ENCODE measurements around the gene CAD.
"Not testable (repeated sequence)": the region's sequence is repeated elsewhere in the genome, so short reads cannot be mapped to it uniquely, and the experiment has no call there.

CAD gene

GRCh38 chr2:27272537-27273522 is 55.7 kb downstream of the CAD start:
- H3K9me3 ChIP-seq (ENCODE audit: low read length); H3K4me1 ChIP-seq (ENCODE audit: insufficient read depth, low read length); H2AFZ ChIP-seq (ENCODE audit: low read depth, low read length); H3K4me3 ChIP-seq (ENCODE audit: low read length); H3K36me3 ChIP-seq (ENCODE audit: insufficient read depth, low read length): not testable (repeated sequence)
- H3K27me3 ChIP-seq (ENCODE audit: insufficient read depth, low read length): peaks cover 58% of the 10 kb centered on the region

DNA sequence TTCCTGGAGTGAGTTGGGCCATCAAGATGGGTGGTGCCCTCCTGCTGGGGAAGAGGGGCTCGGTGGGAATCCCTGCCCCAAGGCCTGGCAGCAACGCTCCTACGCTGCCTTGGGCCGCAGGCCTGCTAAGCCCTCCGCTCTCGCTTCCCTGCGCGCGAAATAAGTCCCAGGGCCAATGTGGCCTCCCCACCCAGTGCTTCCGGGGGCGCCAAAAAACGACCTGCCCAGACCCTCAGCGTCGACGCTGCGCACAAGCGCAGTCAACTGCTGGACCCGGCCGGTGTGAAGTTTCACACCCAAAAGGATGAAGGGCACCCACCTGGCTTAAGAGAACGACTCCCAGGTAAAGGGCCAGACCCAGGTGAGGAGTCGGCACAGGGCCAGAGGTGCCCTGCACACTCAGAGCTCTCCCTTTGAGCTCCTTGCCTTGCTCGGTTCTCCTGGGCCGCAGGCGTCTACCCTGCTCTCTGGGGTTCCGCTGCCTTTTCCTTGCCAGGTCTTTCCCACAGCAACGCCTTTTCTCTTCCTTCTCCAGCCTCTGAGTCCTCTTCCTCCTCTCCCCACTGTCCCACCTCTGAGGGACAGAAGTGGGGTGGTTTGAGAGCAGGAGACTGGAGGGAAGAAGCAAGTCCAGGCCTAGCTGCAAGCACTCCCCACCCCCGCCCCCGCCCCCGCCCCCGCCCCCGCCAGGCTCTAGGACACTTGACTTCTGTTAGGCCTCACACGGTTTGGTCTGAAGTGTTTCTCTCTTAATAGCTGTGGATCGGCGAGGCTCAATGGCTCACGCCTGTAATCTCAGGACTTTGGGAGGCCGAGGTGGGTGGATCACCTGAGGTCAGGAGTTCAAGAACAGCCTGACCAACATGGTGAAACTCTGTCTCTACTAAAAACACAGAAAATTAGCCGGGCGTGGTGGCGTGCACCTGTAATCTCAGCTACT is 58.3 kb downstream of the CAD start, which contains the start of gene DNAJC5G:
TSS of gene DNAJC5G (plus strand) at position 223 of the 940 bp plus-strand sequence. CDS start 1,296 bp downstream, outside the sequence.
- no peaks in the 10 kb centered on the region for H3K36me3 ChIP-seq (ENCODE audit: insufficient read depth, low read length)
- no peaks in the 10 kb centered on the region for H3K9me3 ChIP-seq (ENCODE audit: low read length)
- no peak within 1 kb of the TSS for H2AFZ ChIP-seq (ENCODE audit: low read depth, low read length)
- H3K27me3 ChIP-seq (ENCODE audit: insufficient read depth, low read length): peaks cover 44% of the 10 kb centered on the region
- H3K4me3 ChIP-seq (ENCODE audit: low read length): no peak within 1 kb of the TSS
- no peaks in the 10 kb centered on the region for H3K4me1 ChIP-seq (ENCODE audit: insufficient read depth, low read length)

- H2AFZ ChIP-seq (ENCODE audit: low read depth, low read length): no peak overlapping the region
- peaks cover 2% of the 10 kb centered on the region for H3K4me1 ChIP-seq (ENCODE audit: insufficient read depth, low read length)
- no peak overlapping the region for H3K4me3 ChIP-seq (ENCODE audit: low read length)
- H3K36me3 ChIP-seq (ENCODE audit: insufficient read depth, low read length): no peaks in the 10 kb centered on the region
- peaks cover 50% of the 10 kb centered on the region for H3K27me3 ChIP-seq (ENCODE audit: insufficient read depth, low read length)
- H3K9me3 ChIP-seq (ENCODE audit: low read length): no peaks in the 10 kb centered on the region
Observed at GRCh38 chr2:27278010-27278409, 60.8 kb downstream of the CAD start.

- Histone ChIP-seq H3K9me3 (ENCODE audit: low read length) (no peaks in the 10 kb centered on the region), H3K36me3 (ENCODE audit: insufficient read depth, low read length) (no peaks in the 10 kb centered on the region), H2AFZ (ENCODE audit: low read depth, low read length) (no peak overlapping the region), H3K4me3 (ENCODE audit: low read length) (no peak overlapping the region), H3K27me3 (ENCODE audit: insufficient read depth, low read length) (peaks cover 59% of the 10 kb centered on the region), H3K4me1 (ENCODE audit: insufficient read depth, low read length) (peaks cover 2% of the 10 kb centered on the region)
Observed at GRCh38 chr2:27280826-27281225, 63.7 kb downstream of the CAD start.

- no peaks in the 10 kb centered on the region for H3K36me3 ChIP-seq (ENCODE audit: insufficient read depth, low read length)
- H3K27me3 ChIP-seq (ENCODE audit: insufficient read depth, low read length): peaks cover 61% of the 10 kb centered on the region
- H3K9me3 ChIP-seq (ENCODE audit: low read length): no peaks in the 10 kb centered on the region
- H3K4me1 ChIP-seq (ENCODE audit: insufficient read depth, low read length): peaks cover 2% of the 10 kb centered on the region
- no peak overlapping the region for H3K4me3 ChIP-seq (ENCODE audit: low read length)
- no peak overlapping the region for H2AFZ ChIP-seq (ENCODE audit: low read depth, low read length)
Observed at GRCh38 chr2:27281442-27281841, 64.3 kb downstream of the CAD start.

DNA sequence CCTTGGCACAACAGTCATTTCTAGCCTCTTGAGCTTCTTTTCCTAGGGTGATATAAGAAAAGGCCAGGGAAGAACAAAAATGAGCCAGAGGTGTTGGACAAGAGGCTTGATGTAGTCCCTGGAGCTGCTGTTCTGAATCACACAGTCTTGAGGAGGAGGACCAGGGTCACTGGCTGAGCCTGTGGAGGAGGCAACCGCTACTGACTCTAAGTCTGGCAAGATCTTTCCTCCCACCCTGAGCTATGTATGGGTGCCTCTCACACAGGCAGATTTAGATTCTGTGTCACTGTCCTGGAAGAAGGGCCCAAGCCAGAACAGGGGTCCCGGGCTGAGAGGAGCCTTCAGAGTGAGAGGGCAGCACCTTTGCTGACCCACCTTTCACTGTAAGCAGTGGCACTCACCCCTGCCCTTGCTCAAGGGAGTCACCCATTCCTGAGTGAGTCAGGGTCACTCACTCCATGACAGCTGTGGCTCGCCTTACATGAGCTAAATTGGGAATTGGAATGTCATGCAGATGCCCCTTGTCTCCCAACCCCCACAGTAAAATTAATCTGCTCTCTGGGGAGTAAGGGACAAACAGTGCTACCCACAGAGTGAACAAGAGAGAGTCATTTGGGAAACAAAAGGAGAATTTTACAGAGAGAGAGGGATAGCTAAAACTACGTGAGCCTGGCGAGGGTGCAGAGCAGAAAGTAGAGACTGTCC is 64.8 kb downstream of the CAD start, which contains the start of gene TRIM54:
TSS of gene TRIM54 (plus strand) at position 575 of the 705 bp plus-strand sequence. CDS start 303 bp downstream, outside the sequence.
- Histone ChIP-seq H3K4me3 (ENCODE audit: low read length) (no peak within 1 kb of the TSS), H2AFZ (ENCODE audit: low read depth, low read length) (no peak within 1 kb of the TSS), H3K4me1 (ENCODE audit: insufficient read depth, low read length) (peaks cover 2% of the 10 kb centered on the region), H3K27me3 (ENCODE audit: insufficient read depth, low read length) (peaks cover 64% of the 10 kb centered on the region), H3K9me3 (ENCODE audit: low read length) (no peaks in the 10 kb centered on the region), H3K36me3 (ENCODE audit: insufficient read depth, low read length) (no peaks in the 10 kb centered on the region)

DNA sequence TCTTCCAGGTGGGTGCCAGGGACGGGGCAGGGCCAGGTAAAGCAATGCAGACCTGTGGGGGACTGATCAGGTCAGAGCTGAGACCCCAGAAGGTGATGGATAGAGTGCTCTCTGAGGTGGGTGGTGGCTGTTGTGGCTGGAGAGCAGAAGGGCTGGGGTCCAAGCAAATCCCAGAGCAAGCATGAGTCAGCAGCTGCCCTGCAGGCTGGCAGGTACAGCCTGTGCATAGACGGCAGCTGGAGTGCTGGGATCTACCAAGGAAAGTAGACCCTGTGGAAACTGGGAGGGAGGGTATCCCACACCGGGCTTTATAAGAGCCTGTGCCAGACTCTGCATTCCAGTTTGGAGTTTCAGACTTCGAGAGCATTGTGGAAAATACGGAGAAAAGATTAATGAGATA is 65.7 kb downstream of the CAD start:
- Histone ChIP-seq H3K36me3 (ENCODE audit: insufficient read depth, low read length) (no peaks in the 10 kb centered on the region), H3K9me3 (ENCODE audit: low read length) (no peaks in the 10 kb centered on the region), H3K27me3 (ENCODE audit: insufficient read depth, low read length) (peaks cover 68% of the 10 kb centered on the region), H3K4me1 (ENCODE audit: insufficient read depth, low read length) (peaks cover 2% of the 10 kb centered on the region), H3K4me3 (ENCODE audit: low read length) (no peak overlapping the region), H2AFZ (ENCODE audit: low read depth, low read length) (no peak overlapping the region)

DNA sequence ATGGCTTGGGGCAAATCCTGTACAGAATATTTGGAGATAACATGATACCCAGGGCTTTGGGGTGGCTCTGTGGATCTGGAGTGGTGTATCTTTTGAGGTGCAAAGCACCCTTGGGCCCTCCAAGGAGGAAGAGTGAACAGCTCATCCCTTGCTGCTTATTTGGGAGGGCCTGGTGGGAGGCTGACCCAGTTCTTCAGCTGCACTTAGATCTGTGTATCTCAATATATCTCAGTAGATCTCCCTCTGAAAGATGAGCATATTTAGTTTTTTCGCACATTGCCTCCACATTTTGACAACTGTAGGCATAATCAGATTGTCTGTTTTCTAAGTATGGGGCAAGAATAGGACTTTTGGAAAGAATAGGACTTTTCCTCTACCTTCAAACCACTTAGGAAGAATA is 67.8 kb downstream of the CAD start:
- Histone ChIP-seq H3K27me3 (ENCODE audit: insufficient read depth, low read length) (peaks cover 78% of the 10 kb centered on the region), H3K9me3 (ENCODE audit: low read length) (no peaks in the 10 kb centered on the region), H3K4me1 (ENCODE audit: insufficient read depth, low read length) (peaks cover 2% of the 10 kb centered on the region), H3K4me3 (ENCODE audit: low read length) (no peak overlapping the region), H3K36me3 (ENCODE audit: insufficient read depth, low read length) (no peaks in the 10 kb centered on the region), H2AFZ (ENCODE audit: low read depth, low read length) (no peak overlapping the region)

GRCh38 chr2:27285481-27285880 is 68.3 kb downstream of the CAD start:
- Histone ChIP-seq H3K27me3 (ENCODE audit: insufficient read depth, low read length) (peaks cover 80% of the 10 kb centered on the region), H3K9me3 (ENCODE audit: low read length) (no peaks in the 10 kb centered on the region), H2AFZ (ENCODE audit: low read depth, low read length) (no peak overlapping the region), H3K36me3 (ENCODE audit: insufficient read depth, low read length) (no peaks in the 10 kb centered on the region), H3K4me1 (ENCODE audit: insufficient read depth, low read length) (peaks cover 2% of the 10 kb centered on the region), H3K4me3 (ENCODE audit: low read length) (no peak overlapping the region)

DNA sequence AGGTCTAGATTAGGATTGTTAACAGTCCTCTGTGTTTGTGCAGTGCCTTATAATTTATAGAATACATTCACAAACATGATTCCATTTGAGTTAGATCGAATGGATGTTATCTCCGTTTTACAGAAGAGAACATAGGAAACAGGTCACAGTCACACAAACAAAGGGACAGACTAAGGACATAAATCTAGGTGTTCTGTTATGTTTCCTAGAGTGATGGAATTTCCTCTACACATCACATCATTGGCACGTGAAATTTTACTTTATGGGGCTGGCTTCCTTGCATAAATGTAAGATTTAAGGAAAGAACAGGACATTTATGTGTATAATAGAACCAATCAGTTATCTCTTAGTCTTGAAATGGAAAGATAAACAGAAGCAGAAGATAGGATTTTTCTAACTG is 71.4 kb downstream of the CAD start:
- Histone ChIP-seq H3K4me1 (ENCODE audit: insufficient read depth, low read length) (peaks cover 7% of the 10 kb centered on the region), H3K36me3 (ENCODE audit: insufficient read depth, low read length) (no peaks in the 10 kb centered on the region), H2AFZ (ENCODE audit: low read depth, low read length) (no peak overlapping the region), H3K9me3 (ENCODE audit: low read length) (no peaks in the 10 kb centered on the region), H3K4me3 (ENCODE audit: low read length) (no peak overlapping the region), H3K27me3 (ENCODE audit: insufficient read depth, low read length) (peaks cover 68% of the 10 kb centered on the region)

GRCh38 chr2:27290549-27290948 is 73.4 kb downstream of the CAD start:
- peaks cover 51% of the 10 kb centered on the region for H3K27me3 ChIP-seq (ENCODE audit: insufficient read depth, low read length)
- H3K4me1 ChIP-seq (ENCODE audit: insufficient read depth, low read length): peaks cover 7% of the 10 kb centered on the region
- no peak overlapping the region for H3K4me3 ChIP-seq (ENCODE audit: low read length)
- H3K36me3 ChIP-seq (ENCODE audit: insufficient read depth, low read length): no peaks in the 10 kb centered on the region
- no peaks in the 10 kb centered on the region for H3K9me3 ChIP-seq (ENCODE audit: low read length)
- no peak overlapping the region for H2AFZ ChIP-seq (ENCODE audit: low read depth, low read length)

- Histone ChIP-seq H3K9me3 (ENCODE audit: low read length) (no peaks in the 10 kb centered on the region), H3K36me3 (ENCODE audit: insufficient read depth, low read length) (no peaks in the 10 kb centered on the region), H3K27me3 (ENCODE audit: insufficient read depth, low read length) (peaks cover 51% of the 10 kb centered on the region), H3K4me3 (ENCODE audit: low read length) (no peak overlapping the region), H2AFZ (ENCODE audit: low read depth, low read length) (no peak overlapping the region), H3K4me1 (ENCODE audit: insufficient read depth, low read length) (peaks cover 7% of the 10 kb centered on the region)
Observed at GRCh38 chr2:27291865-27292264, 74.7 kb downstream of the CAD start.

Measured in neuron (in vitro differentiated cells).